ENCODE measurements around the gene FSD1L.
"Not testable (repeated sequence)": the region's sequence is repeated elsewhere in the genome, so short reads cannot be mapped to it uniquely, and the experiment has no call there.

FSD1L gene

DNA sequence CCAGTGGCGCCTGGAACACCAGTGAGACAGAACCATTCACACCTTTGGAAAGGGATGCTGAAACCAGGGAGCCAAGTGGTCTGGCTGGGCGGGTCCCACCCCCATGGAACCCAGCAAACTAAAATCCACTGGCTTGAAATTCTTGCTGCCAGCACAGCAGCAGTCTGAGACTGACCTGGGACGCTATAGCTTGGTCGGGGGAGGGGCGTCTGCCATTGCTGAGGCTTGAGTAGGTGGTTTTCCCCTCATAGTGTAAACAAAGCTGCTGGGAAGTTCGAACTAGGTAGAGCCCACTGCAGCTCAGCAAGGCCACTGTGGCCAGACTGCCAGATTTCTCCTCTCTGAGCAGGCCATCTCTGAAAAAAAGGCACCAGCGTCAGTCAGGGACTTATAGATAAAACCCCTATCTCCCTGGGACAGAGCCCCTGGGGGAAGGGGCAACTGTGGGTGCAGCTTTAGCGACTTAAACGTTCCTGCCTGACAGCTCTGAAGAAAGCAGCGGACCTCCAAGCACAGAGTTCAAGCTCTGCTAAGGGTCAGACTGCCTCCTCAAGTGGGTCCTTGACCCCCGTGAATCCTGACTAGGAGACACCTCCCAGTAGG is 68.1 kb downstream of the FSD1L start:
- no peak for DNase-seq (ENCODE audit: low read depth)
- no peak overlapping the region for H3K4me3 ChIP-seq (ENCODE audit: low read depth, low read length)
- TF ChIP-seq CTCF (IDR thresholded peaks at IDR 0.05; ENCODE audit: insufficient read depth, low read depth, low read length, missing control alignments), result no peak

DNA sequence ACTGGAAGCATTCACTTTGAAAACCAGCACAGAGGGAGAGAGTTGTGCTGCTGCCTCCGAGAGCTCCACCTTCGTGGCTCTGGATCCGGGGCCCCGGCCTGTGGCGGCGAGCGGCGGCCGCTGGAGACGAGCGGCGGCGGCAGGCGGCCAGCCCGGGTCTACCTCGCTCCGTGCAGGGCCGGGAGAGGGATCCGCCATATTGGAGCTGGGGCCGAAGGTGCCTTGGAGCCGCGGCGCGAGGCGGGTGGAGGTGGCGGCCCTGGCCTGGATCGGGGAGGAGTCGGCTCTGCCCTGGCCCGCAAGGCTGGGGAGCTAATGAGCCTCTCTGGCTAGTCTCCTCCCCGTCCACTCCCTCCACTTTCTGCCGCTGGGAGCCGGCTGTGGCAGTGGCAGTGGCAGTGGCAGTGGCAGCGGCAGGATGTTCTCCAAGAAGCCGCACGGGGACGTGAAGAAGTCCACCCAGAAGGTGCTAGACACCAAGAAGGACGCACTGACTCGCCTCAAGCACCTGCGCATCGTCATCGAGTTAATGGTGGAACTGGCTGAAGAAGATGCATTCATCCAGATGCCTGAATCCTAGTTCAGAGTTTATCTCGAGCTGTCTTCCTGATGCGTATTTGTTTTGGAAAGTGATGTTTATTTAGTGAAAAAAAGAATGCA is 72.0 kb downstream of the FSD1L start:
- not testable (repeated sequence) for H3K4me3 ChIP-seq (ENCODE audit: low read depth, low read length)
- DNase-seq (ENCODE audit: low read depth), result peak; percentile 57

DNA sequence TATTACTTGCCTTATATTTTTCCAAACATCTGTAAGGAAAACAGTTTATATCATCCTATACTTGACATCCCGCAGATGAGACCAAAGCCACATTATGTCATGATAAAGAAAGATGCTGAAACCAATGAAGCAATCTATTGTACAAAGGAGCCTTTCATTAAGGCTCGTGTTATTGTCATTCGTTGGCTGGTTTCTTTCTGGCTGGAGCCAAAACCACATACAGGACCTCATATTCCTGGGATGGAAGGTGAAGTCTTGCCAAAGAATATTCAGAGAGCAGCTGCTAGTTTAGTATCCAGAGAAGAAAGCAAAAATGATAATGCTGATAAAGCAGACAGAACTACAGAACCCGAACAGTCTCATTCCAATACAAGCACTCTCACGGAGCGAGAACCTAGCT is 73.2 kb downstream of the FSD1L start:
- not testable (repeated sequence) for DNase-seq (ENCODE audit: low read depth); H3K4me3 ChIP-seq (ENCODE audit: low read depth, low read length)

GRCh38 chr9:105522618-105523385 is 75.0 kb downstream of the FSD1L start:
- DNase-seq (ENCODE audit: low read depth), result peak; percentile 72
- H3K4me3 ChIP-seq (ENCODE audit: low read depth, low read length), result not testable (repeated sequence)

- H3K4me3 ChIP-seq (ENCODE audit: low read depth, low read length), result no peak overlapping the region
- TF ChIP-seq CTCF (IDR thresholded peaks at IDR 0.05; ENCODE audit: insufficient read depth, low read depth, low read length, missing control alignments), result no peak
- DNase-seq (ENCODE audit: low read depth), result no peak
Measured at GRCh38 chr9:105531530-105531929, 83.7 kb downstream of the FSD1L start.

DNA sequence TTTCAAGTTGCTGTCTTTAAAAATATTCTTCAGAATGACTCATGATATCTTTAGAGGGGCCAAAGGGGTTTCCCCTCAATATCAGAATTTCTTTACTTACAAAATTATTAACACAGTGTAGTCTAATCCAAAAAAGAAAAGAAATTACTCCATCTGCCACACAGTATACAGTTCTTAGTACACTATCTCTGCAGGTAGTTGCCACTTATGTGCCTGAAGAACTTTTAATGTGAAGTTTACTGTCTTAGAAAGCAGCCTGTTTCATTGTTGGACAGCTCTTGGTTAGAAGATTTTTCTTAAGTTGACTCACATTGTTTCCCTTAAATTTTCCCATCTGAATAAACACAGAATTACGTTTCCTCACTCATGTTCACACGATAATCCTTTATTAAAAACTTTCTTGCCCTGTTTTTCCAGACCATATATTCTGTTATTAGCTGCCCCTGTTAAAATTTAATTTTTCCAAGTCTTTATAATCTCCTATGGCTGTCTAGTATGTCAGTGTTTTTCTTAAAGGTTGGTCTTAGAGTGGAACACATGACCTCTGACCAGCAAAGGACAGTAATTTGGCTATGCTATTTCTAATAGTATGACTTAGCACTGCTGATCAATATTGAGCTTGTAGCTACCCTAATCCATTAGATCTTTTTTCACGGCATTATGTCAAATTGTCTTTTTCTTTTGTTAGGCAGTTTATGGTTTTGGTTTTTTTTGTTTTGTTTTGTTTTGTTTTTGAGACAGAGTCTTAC is 88.3 kb downstream of the FSD1L start:
- TF ChIP-seq CTCF (IDR thresholded peaks at IDR 0.05; ENCODE audit: insufficient read depth, low read depth, low read length, missing control alignments), result no peak
- peak; percentile 59 for DNase-seq (ENCODE audit: low read depth)
- H3K4me3 ChIP-seq (ENCODE audit: low read depth, low read length), result no peak overlapping the region

DNA sequence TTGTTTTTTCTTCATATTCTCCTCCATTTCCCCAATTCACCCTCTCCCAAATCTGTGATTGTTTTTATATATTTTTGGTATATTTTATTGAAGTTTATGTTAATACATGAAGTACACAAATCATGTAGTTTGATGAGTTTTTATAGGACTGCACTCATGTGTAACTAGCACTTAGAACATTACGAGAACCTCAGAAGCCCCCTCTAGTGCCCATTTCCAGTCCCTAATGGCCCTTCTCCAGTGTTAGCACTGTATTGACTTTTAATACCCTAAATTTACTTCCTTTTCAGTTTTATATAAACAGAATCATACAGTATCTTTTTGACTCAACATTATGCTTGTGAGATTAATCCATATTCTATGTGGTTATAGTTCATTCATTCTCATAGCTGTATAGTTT is 91.6 kb downstream of the FSD1L start:
- no peak overlapping the region for H3K4me3 ChIP-seq (ENCODE audit: low read depth, low read length)
- DNase-seq (ENCODE audit: low read depth), result no peak

More for the DNA sequence above, 91.6 kb downstream of the FSD1L start:
- no peak for TF ChIP-seq CTCF (IDR thresholded peaks at IDR 0.05; ENCODE audit: insufficient read depth, low read depth, low read length, missing control alignments)

Data from GM12865 (cell line).